ENCODE results near the gene CORO6.

The CORO6 gene

GRCh38 chr17:29577385-29578211 lies 45.1 kb downstream of the CORO6 start:
- DNase-seq = no peak
- no peak for ATAC-seq

GRCh38 chr17:29577001-29577370 lies 45.7 kb downstream of the CORO6 start:
- DNase-seq = no peak
- no peak for ATAC-seq

GRCh38 chr17:29576214-29577000 lies 46.3 kb downstream of the CORO6 start:
- no peak for ATAC-seq
- no peak for DNase-seq

GRCh38 chr17:29575511-29576213 lies 47.0 kb downstream of the CORO6 start:
- no peak for DNase-seq
- ATAC-seq = no peak

- ATAC-seq (no peak), DNase-seq (no peak)
Observed at GRCh38 chr17:29574732-29575510, 47.8 kb downstream of the CORO6 start.

GRCh38 chr17:29573871-29574731 lies 48.6 kb downstream of the CORO6 start:
- no peak for ATAC-seq
- DNase-seq = no peak

GRCh38 chr17:29573558-29573869 lies 49.2 kb downstream of the CORO6 start:
- DNase-seq = no peak
- no peak for ATAC-seq

GRCh38 chr17:29572691-29573557 lies 49.8 kb downstream of the CORO6 start:
- DNase-seq = peak; percentile 66

GRCh38 chr17:29571883-29572681 lies 50.6 kb downstream of the CORO6 start:
- DNase-seq = no peak
- no peak for ATAC-seq

More at GRCh38 chr17:29572691-29573557, 49.8 kb downstream of the CORO6 start:
- no peak for ATAC-seq

GRCh38 chr17:29571486-29571882 lies 51.2 kb downstream of the CORO6 start:
- peak; percentile 3 for DNase-seq
- ATAC-seq = no peak

- DNase-seq = peak; percentile 2
- no peak for ATAC-seq
Observed at GRCh38 chr17:29570521-29570920, 52.2 kb downstream of the CORO6 start.

GRCh38 chr17:29569245-29569950 lies 53.3 kb downstream of the CORO6 start:
- no peak for DNase-seq
- no peak for ATAC-seq

- peak; percentile 91 for DNase-seq
- peak; percentile 50 for ATAC-seq
Observed at GRCh38 chr17:29568331-29569244, 54.1 kb downstream of the CORO6 start, which contains the start of gene TP53I13. Gene TP53I13 (plus strand): TSS chr17:29568701. CDS start chr17:29568759, 58 bp downstream.

GRCh38 chr17:29567554-29568330 lies 55.0 kb downstream of the CORO6 start:
- peak; percentile 85 for DNase-seq
- ATAC-seq = peak; percentile 51

GRCh38 chr17:29567304-29567553 lies 55.5 kb downstream of the CORO6 start:
- DNase-seq (no peak), ATAC-seq (peak; percentile 0)

- peak; percentile 73 for DNase-seq
- peak; percentile 43 for ATAC-seq
Observed at GRCh38 chr17:29566473-29567303, 56.0 kb downstream of the CORO6 start, which contains the start of gene ABHD15. Gene ABHD15 (minus strand): TSS chr17:29567037. CDS start chr17:29566966, 71 bp downstream.
